Measurements from ENCODE around the gene SLC29A2. TPM values are rescaled to one million over a fixed set of nuclear protein-coding genes. Genes with fewer than 3 reads are reported as not detected.

The SLC29A2 gene
- total RNA-seq, 1 experiment from 2014 or later = 36.1 TPM

DNA sequence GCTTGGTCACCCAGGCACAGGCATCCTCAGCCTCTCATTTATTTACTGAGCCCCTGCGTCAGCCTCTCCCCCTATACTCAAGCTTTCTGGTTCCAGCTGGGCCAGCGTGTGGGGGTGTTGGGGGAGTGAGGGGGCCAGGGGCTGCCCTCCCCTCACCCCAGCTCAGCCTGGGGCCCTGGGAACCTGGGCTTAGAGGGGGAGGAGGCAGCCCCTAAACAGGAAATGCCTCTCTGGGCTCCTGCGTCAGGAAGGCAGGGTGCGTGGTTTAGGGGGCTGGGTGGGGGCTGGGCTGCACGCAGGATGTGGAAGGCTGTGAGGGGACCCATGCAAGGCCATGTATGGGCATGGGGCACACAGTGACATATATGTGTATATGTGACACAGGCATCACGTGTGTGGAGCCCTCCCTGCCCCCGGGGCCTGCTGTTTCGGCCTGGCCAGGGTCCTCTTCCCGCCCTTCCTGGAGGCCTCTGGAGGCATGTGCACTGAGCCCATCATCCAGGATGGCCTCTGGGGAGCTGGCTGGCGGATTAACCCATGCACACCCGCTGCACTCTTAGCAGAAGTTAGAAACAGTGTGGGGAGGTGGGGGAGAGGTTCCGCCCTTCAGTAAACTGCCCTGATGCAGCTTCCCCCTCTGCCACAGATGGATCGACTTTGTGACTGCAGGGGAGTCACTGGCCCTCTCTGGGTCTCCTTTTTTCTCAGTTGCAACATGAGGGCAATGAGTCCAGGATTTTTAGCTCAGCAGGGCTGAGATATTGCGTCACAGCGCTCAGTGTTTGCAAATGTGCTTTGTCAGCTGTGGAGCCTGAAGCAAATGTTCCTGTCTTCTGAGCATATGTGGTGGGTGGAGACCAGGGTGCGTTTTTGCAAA is 53.6 kb downstream of the SLC29A2 start:
- Histone ChIP-seq H2AFZ (no peak overlapping the region), H3K9me2 (ENCODE audit: insufficient read depth) (no peaks in the 10 kb centered on the region), H3K27ac (no peak overlapping the region), H3K9me3 (ENCODE audit: insufficient read depth, low read depth) (peaks cover 13% of the 10 kb centered on the region; the same call in 1 of the 2 replicates), H3F3A (ENCODE audit: insufficient read depth, low read depth) (0 out of 2 replicates have a peak, but pooled peaks cover 3% of the 10 kb centered on the region), H3K4me2 (no peak overlapping the region), H3K4me3 (no peak overlapping the region), H4K20me1 (ENCODE audit: insufficient read depth) (no peaks in the 10 kb centered on the region), H3K79me2 (ENCODE audit: low read depth) (no peaks in the 10 kb centered on the region), H3K27me3 (ENCODE audit: insufficient read depth, low read depth) (peaks cover 8% of the 10 kb centered on the region; the same call in 1 of the 2 replicates), H3K36me3 (ENCODE audit: low read depth) (no peaks in the 10 kb centered on the region), H3K4me1 (replicated peaks; ENCODE audit: insufficient read depth) (peaks cover 15% of the 10 kb centered on the region)
- TF ChIP-seq, protein P1, sequence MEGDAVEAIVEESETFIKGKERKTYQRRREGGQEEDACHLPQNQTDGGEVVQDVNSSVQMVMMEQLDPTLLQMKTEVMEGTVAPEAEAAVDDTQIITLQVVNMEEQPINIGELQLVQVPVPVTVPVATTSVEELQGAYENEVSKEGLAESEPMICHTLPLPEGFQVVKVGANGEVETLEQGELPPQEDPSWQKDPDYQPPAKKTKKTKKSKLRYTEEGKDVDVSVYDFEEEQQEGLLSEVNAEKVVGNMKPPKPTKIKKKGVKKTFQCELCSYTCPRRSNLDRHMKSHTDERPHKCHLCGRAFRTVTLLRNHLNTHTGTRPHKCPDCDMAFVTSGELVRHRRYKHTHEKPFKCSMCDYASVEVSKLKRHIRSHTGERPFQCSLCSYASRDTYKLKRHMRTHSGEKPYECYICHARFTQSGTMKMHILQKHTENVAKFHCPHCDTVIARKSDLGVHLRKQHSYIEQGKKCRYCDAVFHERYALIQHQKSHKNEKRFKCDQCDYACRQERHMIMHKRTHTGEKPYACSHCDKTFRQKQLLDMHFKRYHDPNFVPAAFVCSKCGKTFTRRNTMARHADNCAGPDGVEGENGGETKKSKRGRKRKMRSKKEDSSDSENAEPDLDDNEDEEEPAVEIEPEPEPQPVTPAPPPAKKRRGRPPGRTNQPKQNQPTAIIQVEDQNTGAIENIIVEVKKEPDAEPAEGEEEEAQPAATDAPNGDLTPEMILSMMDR (conservative IDR thresholded peaks at IDR 0.05) = no peak
- TF ChIP-seq EZH2 (IDR thresholded peaks at IDR 0.05; ENCODE audit: low read depth) = no peak
- CTCF ChIA-PET = no interaction called here
- BruUV-seq (replicated peaks) = no TSS peak
- POLR2A ChIA-PET (ENCODE audit: unreplicated experiment) = interaction anchor here (0.7 kb wide), 1 partner anchor 228 kb away, joined by 6 read pairs; no protein-coding TSS in a partner anchor
- intact Hi-C loops (cut with micrococcal nuclease; ENCODE audit: unreplicated experiment) = no loop called here
- no peak for DNase-seq

GRCh38 chr11:66317322-66317722 is 54.2 kb downstream of the SLC29A2 start:
- ChIA-PET POLR2A (ENCODE audit: unreplicated experiment) (interaction anchor here (0.7 kb wide), 1 partner anchor 229 kb away, joined by 6 read pairs; no protein-coding TSS in a partner anchor), CTCF (no interaction called here)
- Histone ChIP-seq H3K27me3 (ENCODE audit: insufficient read depth, low read depth) (peaks cover 8% of the 10 kb centered on the region; the same call in 1 of the 2 replicates), H3K36me3 (ENCODE audit: low read depth) (no peaks in the 10 kb centered on the region), H3K4me1 (replicated peaks; ENCODE audit: insufficient read depth) (peaks cover 16% of the 10 kb centered on the region), H3K4me2 (no peak overlapping the region), H2AFZ (no peak overlapping the region), H3K9me3 (ENCODE audit: insufficient read depth, low read depth) (peaks cover 13% of the 10 kb centered on the region; the same call in 1 of the 2 replicates), H4K20me1 (ENCODE audit: insufficient read depth) (no peaks in the 10 kb centered on the region), H3K79me2 (ENCODE audit: low read depth) (no peaks in the 10 kb centered on the region), H3F3A (ENCODE audit: insufficient read depth, low read depth) (peaks cover 4% of the 10 kb centered on the region; the same call in 1 of the 2 replicates), H3K4me3 (no peak overlapping the region), H3K27ac (no peak overlapping the region), H3K9me2 (ENCODE audit: insufficient read depth) (no peaks in the 10 kb centered on the region)
- no TSS peak for BruUV-seq (replicated peaks)
- no peak for DNase-seq
- TF ChIP-seq EZH2 (IDR thresholded peaks at IDR 0.05; ENCODE audit: low read depth) = no peak
- TF ChIP-seq, protein P1 (conservative IDR thresholded peaks at IDR 0.05) = no peak
- intact Hi-C loops (cut with micrococcal nuclease; ENCODE audit: unreplicated experiment) = no loop called here

DNA sequence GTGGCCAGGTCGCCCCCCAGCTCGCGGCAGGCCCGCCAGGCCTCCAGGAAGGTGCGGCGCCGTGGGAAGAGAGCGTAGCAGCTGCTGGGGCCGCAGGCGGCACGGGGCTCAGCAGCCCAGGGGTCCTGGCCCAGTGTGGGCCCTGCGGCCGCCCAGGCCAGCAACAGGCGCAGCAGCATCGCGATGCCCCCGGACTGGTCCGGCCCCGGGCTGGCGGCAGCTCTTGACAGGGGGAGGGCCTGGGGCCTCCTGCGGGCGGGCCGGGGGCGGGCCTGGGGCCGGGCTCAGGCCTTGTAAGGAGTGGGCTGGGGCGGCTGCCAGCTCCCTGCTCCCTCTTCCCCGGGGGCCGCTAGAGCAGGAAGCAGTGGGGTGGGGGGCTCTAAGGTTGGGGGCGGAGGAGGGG is 54.7 kb downstream of the SLC29A2 start, which contains the start of gene CD248:
TSS of gene CD248 (minus strand) at position 196 of the 403 bp plus-strand sequence. CDS start at position 179, 17 bp downstream.
- BruUV-seq (replicated peaks) = no TSS peak
- no peak within 1 kb of the TSS for H3K4me3 ChIP-seq
- H3F3A ChIP-seq (ENCODE audit: insufficient read depth, low read depth) = peaks cover 9% of the 10 kb centered on the region; the same call in 1 of the 2 replicates
- no peak for DNase-seq
- no peaks in the 10 kb centered on the region for H3K9me2 ChIP-seq (ENCODE audit: insufficient read depth)
- H3K27me3 ChIP-seq (ENCODE audit: insufficient read depth, low read depth) = peaks cover 8% of the 10 kb centered on the region; the same call in 1 of the 2 replicates
- H3K9me3 ChIP-seq (ENCODE audit: insufficient read depth, low read depth) = peaks cover 13% of the 10 kb centered on the region; the same call in 1 of the 2 replicates
- no peak for TF ChIP-seq EZH2 (IDR thresholded peaks at IDR 0.05; ENCODE audit: low read depth)
- TF ChIP-seq, protein P1 (conservative IDR thresholded peaks at IDR 0.05) = no peak
- no peaks in the 10 kb centered on the region for H3K79me2 ChIP-seq (ENCODE audit: low read depth)
- H2AFZ ChIP-seq = no peak within 1 kb of the TSS
- H3K27ac ChIP-seq = no peak within 1 kb of the TSS
- no peaks in the 10 kb centered on the region for H3K36me3 ChIP-seq (ENCODE audit: low read depth)
- intact Hi-C loops (cut with micrococcal nuclease; ENCODE audit: unreplicated experiment) = no loop called here
- CTCF ChIA-PET = no interaction called here
- H4K20me1 ChIP-seq (ENCODE audit: insufficient read depth) = no peaks in the 10 kb centered on the region
- H3K4me1 ChIP-seq (replicated peaks; ENCODE audit: insufficient read depth) = peaks cover 16% of the 10 kb centered on the region
- POLR2A ChIA-PET (ENCODE audit: unreplicated experiment) = no interaction called here
- H3K4me2 ChIP-seq = no peak within 1 kb of the TSS

Data from PC-9 (cell line).